ENCODE data around the gene C4B. TPM values are rescaled to one million over a fixed set of nuclear protein-coding genes. Genes with fewer than 3 reads are reported as not detected.
"Not testable (repeated sequence)": the region's sequence is repeated elsewhere in the genome, so short reads cannot be mapped to it uniquely, and the experiment has no call there.

C4B gene
- total RNA-seq, 4 donors from 2014 or later: 266 to 420 (median 299) TPM

- Histone ChIP-seq H3K27me3 (no peaks in the 10 kb centered on the region), H3K4me1 (peaks cover 0 to 43% (median 27%) of the 10 kb centered on the region in 4 donors), H3K9me3 (no peaks in the 10 kb centered on the region), H3K36me3 (no peaks in the 10 kb centered on the region), H3K27ac (peak overlapping the region; percentile 75 to 91 (median 82)), H3K4me3 (no peak overlapping the region)
- no peak for TF ChIP-seq EP300 (IDR thresholded peaks at IDR 0.05)
- TF ChIP-seq POLR2A (IDR thresholded peaks at IDR 0.05): no peak
- WGBS, 2 donors: 57 to 70% methylated on average over 21 to 22 of the region's 22 CpGs
- peak in 1 of 2 donors; percentile 32 for DNase-seq (ENCODE audit: low spot score in 2 of 2)
Measured at GRCh38 chr6:32045811-32046449, 31.3 kb downstream of the C4B start.

DNA sequence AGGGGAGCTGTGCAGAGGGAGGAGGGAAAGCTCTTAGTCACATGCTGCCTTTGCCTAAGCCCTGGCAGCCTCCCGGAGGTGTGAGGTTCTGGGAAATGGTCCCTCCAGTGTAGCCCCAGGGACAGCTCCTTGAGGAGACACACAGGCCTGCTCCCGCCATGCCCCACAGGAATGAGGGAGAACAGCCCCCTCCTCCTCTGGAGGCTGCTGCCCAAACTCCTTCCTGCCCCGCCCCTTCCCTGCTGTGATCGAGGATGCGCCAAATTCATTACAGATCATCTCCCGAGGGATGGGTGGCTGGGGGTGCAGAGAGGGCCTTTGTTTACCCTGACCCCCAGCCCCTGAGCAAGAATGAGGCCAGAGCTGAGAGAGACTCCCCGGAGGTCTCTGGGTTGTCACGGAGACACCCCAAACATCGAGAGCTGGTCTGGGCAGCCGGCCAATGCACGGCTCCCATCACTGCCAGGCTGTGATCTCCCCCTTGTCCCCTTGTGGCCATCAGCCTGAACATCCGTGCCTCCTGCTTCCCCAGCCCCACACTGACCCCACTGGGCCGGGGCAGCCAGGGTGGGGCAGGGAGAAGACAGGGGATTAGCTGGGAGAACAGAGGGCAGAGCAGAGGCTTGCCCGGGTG is 32.0 kb downstream of the C4B start:
- Histone ChIP-seq H3K9me3 (no peaks in the 10 kb centered on the region), H3K4me1 (peaks cover 0 to 43% (median 27%) of the 10 kb centered on the region in 4 donors), H3K4me3 (no peak overlapping the region), H3K27me3 (no peaks in the 10 kb centered on the region), H3K27ac (peak overlapping the region; percentile 75 to 91 (median 82)), H3K36me3 (no peaks in the 10 kb centered on the region)
- WGBS, 2 donors: 19 to 32% methylated on average over 11 to 14 of the region's 14 CpGs
- peak; percentile 47 to 57 for DNase-seq (ENCODE audit: low spot score in 2 of 2)
- TF ChIP-seq EP300 (IDR thresholded peaks at IDR 0.05): no peak
- peak in 1 of 5 experiments; percentile 36 for TF ChIP-seq CTCF (IDR thresholded peaks at IDR 0.05)

GRCh38 chr6:32047084-32047478 is 32.5 kb downstream of the C4B start:
- Histone ChIP-seq H3K36me3 (peaks cover 0 to 3% (median 0%) of the 10 kb centered on the region in 3 donors), H3K9me3 (no peaks in the 10 kb centered on the region), H3K4me1 (peaks cover 0 to 43% (median 27%) of the 10 kb centered on the region in 4 donors), H3K4me3 (no peak overlapping the region), H3K27ac (peak overlapping the region; percentile 75 to 91 (median 82)), H3K27me3 (no peaks in the 10 kb centered on the region)
- TF ChIP-seq CTCF (IDR thresholded peaks at IDR 0.05) (peak in 1 of 5 experiments; percentile 4), EP300 (IDR thresholded peaks at IDR 0.05) (peak; percentile 54 to 82), POLR2A (IDR thresholded peaks at IDR 0.05) (no peak)
- DNase-seq (ENCODE audit: low spot score in 2 of 2): peak; percentile 68 to 80
- WGBS, 2 donors: 34 to 44% methylated on average over 11 of the region's 11 CpGs

- WGBS, 2 donors: 75 to 77% methylated on average over 6 of the region's 6 CpGs
- H3K4me3 ChIP-seq: no peak overlapping the region
- H3K4me1 ChIP-seq: peaks cover 0 to 43% (median 27%) of the 10 kb centered on the region in 4 donors
- H3K27me3 ChIP-seq: no peaks in the 10 kb centered on the region
- TF ChIP-seq POLR2A (IDR thresholded peaks at IDR 0.05): no peak
- no peak for TF ChIP-seq EP300 (IDR thresholded peaks at IDR 0.05)
- no peak for TF ChIP-seq CTCF (IDR thresholded peaks at IDR 0.05)
- H3K36me3 ChIP-seq: peaks cover 0 to 5% (median 0%) of the 10 kb centered on the region in 3 donors
- peak overlapping the region; percentile 75 to 91 (median 82) for H3K27ac ChIP-seq
- no peaks in the 10 kb centered on the region for H3K9me3 ChIP-seq
- DNase-seq (ENCODE audit: low spot score in 2 of 2): no peak
Measured at GRCh38 chr6:32047539-32047854, 32.9 kb downstream of the C4B start.

GRCh38 chr6:32047855-32048766 is 33.5 kb downstream of the C4B start:
- no peaks in the 10 kb centered on the region for H3K9me3 ChIP-seq
- no peaks in the 10 kb centered on the region for H3K27me3 ChIP-seq
- DNase-seq (ENCODE audit: low spot score in 2 of 2): peak; percentile 68 to 82
- H3K36me3 ChIP-seq: peaks cover 0 to 12% (median 0%) of the 10 kb centered on the region in 3 donors
- WGBS, 2 donors: 37 to 46% methylated on average over 39 to 42 of the region's 42 CpGs
- peak; percentile 82 to 94 (median 90) for TF ChIP-seq CTCF (IDR thresholded peaks at IDR 0.05)
- TF ChIP-seq POLR2A (IDR thresholded peaks at IDR 0.05): no peak
- peak in 1 of 2 donors; percentile 49 for TF ChIP-seq EP300 (IDR thresholded peaks at IDR 0.05)
- H3K4me3 ChIP-seq: no peak overlapping the region
- peak overlapping the region; percentile 75 to 91 (median 82) for H3K27ac ChIP-seq
- peaks cover 0 to 43% (median 27%) of the 10 kb centered on the region in 4 donors for H3K4me1 ChIP-seq

DNA sequence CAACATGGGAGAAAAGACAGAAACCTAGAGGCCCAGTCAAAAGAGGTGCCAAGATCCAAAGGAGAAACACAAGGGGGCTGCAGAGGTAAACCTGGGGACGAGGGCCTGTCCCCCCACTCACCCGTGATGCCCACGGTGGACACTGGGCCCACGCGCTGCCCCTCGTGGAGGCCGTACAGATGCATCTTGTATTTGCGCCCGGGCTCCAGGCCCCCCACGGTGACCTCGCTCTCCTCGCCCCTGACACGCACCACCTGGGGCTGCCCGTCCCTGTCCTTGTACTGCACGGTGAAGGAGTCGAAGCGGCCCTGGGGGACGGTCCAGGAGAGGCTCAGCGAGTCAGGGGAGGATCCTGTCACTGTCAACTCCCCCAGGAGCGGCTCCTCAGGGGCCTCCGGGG is 34.6 kb downstream of the C4B start:
- not testable (repeated sequence) for DNase-seq (ENCODE audit: low spot score in 2 of 2); H3K27me3 ChIP-seq; H3K9me3 ChIP-seq; H3K4me3 ChIP-seq
- H3K27ac ChIP-seq: peak overlapping the region in 2 of 4 donors; percentile 88 to 91
- WGBS, 2 donors: 92% methylated on average over 21 of the region's 21 CpGs
- H3K4me1 ChIP-seq: peaks cover 0 to 43% (median 27%) of the 10 kb centered on the region in 4 donors
- H3K36me3 ChIP-seq: peaks cover 0 to 18% (median 0%) of the 10 kb centered on the region in 3 donors

DNA sequence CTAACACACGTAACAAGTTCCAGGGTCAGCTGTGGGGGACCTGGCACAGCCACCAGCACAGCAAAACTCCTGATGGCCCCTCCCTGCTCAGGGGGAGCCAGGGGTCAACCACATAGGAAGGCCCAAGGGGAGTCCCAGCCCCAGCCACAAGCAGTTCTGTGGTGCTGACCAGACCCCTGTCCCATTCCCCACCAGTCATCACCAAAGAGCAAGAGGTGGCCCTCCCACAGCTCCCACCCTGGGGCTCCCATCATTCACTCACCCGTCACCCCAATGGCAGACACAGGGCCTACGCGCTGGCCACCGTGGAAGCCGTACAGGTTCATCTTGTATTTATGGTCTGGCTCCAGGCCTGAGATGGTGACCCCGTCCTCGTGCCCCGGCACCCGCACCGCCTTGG is 35.1 kb downstream of the C4B start:
- Histone ChIP-seq H3K27ac (peak overlapping the region in 2 of 4 donors; percentile 82 to 88), H3K36me3 (peaks cover 0 to 23% (median 0%) of the 10 kb centered on the region in 3 donors), H3K4me1 (peaks cover 0 to 43% (median 27%) of the 10 kb centered on the region in 4 donors)
- H3K4me3 ChIP-seq; H3K27me3 ChIP-seq; DNase-seq (ENCODE audit: low spot score in 2 of 2); H3K9me3 ChIP-seq: not testable (repeated sequence)
- 81 to 89% methylated on average over 9 to 11 of the region's 11 CpGs for WGBS, 2 donors
